ENCODE results near the gene GRM1.

DNA sequence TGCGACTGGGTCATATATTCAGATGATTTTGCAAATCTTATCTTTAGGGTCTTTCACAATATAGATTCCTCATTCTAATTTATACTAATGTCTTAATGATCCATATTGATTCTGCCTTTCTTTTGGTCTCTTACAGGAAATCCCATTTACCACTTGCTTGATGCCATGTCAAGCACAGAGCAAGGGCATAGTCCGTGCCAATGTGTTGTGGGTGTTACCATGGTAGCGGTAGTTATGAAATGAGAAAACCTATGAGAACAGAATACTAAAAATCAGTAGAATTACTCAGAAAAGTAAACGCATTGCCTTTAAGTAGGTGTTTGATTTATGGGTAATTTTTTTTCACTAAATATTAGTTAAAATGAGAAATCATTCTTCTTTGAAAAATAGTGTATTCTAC is 360.9 kb downstream of the GRM1 start:
- TF ChIP-seq CREB1 (IDR thresholded peaks at IDR 0.05) (no peak), CREB1 (CRISPR knock-in tag; IDR thresholded peaks at IDR 0.05) (no peak), NFRKB (IDR thresholded peaks at IDR 0.05; ENCODE audit: low read depth) (no peak), HMG20B (CRISPR knock-in tag; IDR thresholded peaks at IDR 0.05) (no peak), ZNF561 (CRISPR knock-in tag; conservative IDR thresholded peaks at IDR 0.05) (no peak), ETV5 (CRISPR knock-in tag; IDR thresholded peaks at IDR 0.05; ENCODE audit: low read depth) (no peak), RFX5 (IDR thresholded peaks at IDR 0.05; ENCODE audit: low read depth, low read length) (no peak), CTCF (IDR thresholded peaks at IDR 0.05 in 2 of 3, conservative IDR thresholded peaks at IDR 0.05 in 1 of 3; ENCODE audit: insufficient read depth in 2 of 3, low read depth in 1 of 3, low read length in 3 of 3) (no peak), ATF1 (CRISPR knock-in tag; IDR thresholded peaks at IDR 0.05) (no peak), ATF1 (tag; IDR thresholded peaks at IDR 0.05) (no peak), POLR2A (conservative IDR thresholded peaks at IDR 0.05) (no peak), POLR2AphosphoS5 (IDR thresholded peaks at IDR 0.05; ENCODE audit: control insufficient read depth, insufficient read depth, low read depth, low read length) (no peak), KDM1A (IDR thresholded peaks at IDR 0.05) (no peak), TCF7L2 (IDR thresholded peaks at IDR 0.05; ENCODE audit: low read depth, low read length) (no peak)
